Smooth muscle cell (in vitro differentiated cells): ENCODE measurements around the gene SPHKAP. TPM values are rescaled to one million over a fixed set of nuclear protein-coding genes. Genes with fewer than 3 reads are reported as not detected.

Source experiments
- DNase-seq: peaks from one replicate; lab custom pipeline; 2025; ENCODE audit not compliant: unreplicated experiment; lab: John Stamatoyannopoulos, UW
- H2AFZ ChIP-seq: fragments of 200-600 bp; sonication (generic); 2 replicates; pipeline ENCODE4 v1.6.0; 2016; ENCODE audit warnings: antibody characterized with exemption, low read depth, mild to moderate bottlenecking
- H3F3A ChIP-seq: fragments of 200-600 bp; sonication (generic); 2 replicates; pipeline ENCODE4 v1.6.0; 2017; ENCODE audit warnings: antibody characterized with exemption, low read depth
- H3K27ac ChIP-seq: fragments of 200-600 bp; sonication (generic); 2 replicates; pipeline ENCODE4 v1.5.1; 2016; ENCODE audit warnings: low read depth, mild to moderate bottlenecking
- H3K27me3 ChIP-seq: fragments of 200-600 bp; sonication (generic); 2 replicates; pipeline ENCODE4 v1.6.1; 2016; ENCODE audit warnings: low read depth, mild to moderate bottlenecking
- H3K36me3 ChIP-seq: fragments of 200-600 bp; sonication (generic); 2 replicates; pipeline ENCODE4 v1.5.1; 2016; ENCODE audit warnings: low read depth
- H3K4me1 ChIP-seq: fragments of 200-600 bp; sonication (generic); 2 replicates; pipeline ENCODE4 v1.5.1; 2016; ENCODE audit warnings: low read depth
- H3K4me2 ChIP-seq: fragments of 200-600 bp; sonication (generic); 2 replicates; pipeline ENCODE4 v1.6.0; 2016; ENCODE audit warnings: mild to moderate bottlenecking
- H3K4me3 ChIP-seq: fragments of 200-600 bp; sonication (generic); 2 replicates; pipeline ENCODE4 v1.5.1; 2016; ENCODE audit warnings: mild to moderate bottlenecking
- H3K79me2 ChIP-seq: fragments of 200-600 bp; sonication (generic); 2 replicates; pipeline ENCODE4 v1.6.0; 2016; ENCODE audit warnings: low read depth, mild to moderate bottlenecking
- H3K9ac ChIP-seq: fragments of 200-600 bp; sonication (generic); 2 replicates; pipeline ENCODE4 v1.6.0; 2016; ENCODE audit warnings: low read depth
- H3K9me3 ChIP-seq: fragments of 200-600 bp; sonication (generic); replicated peaks from 2 replicates; pipeline ENCODE4 v1.5.1; 2016; ENCODE audit warnings: low read depth
- H4K20me1 ChIP-seq: fragments of 200-600 bp; sonication (generic); 2 replicates; pipeline ENCODE4 v1.6.0; 2016; ENCODE audit warnings: low read depth
- WGBS: methylation state at CpG from one replicate; pipeline ENCODE4 v1.1.7; 2016; ENCODE audit warnings: low lambda C conversion rate; 5-methylcytosine and 5-hydroxymethylcytosine counted together
- polyA plus RNA-seq: library from polyadenylated mRNA; unstranded; fragments of >200 nt; fragmentation: Nextera tagmentation; extraction: Ambion mirVana; gene quantifications from 2 replicates; pipeline ENCODE4 v1.2.1, GENCODE V29; 2016
- total RNA-seq: library from RNA; depleted of rRNA; stranded (reverse); fragments of >200 nt; gene quantifications from 2 replicates; pipeline ENCODE4 v1.2.3, GENCODE V29; 2014
- TF ChIP-seq, protein P1 (sequence below): fragments of 200-600 bp; sonication (generic); IDR thresholded peaks from 2 replicates; pipeline ENCODE4 v1.5.1; 2017; ENCODE audit warnings: borderline replicate concordance, mild to moderate bottlenecking, antibody characterized with exemption; ENCODE audit not compliant: insufficient read depth, poor library complexity, severe bottlenecking

Gene SPHKAP
- total and polyA plus RNA-seq, 2 experiments from 2014 or later = not detected

GRCh38 chr2:228064024-228064423 lies 117.5 kb downstream of the SPHKAP start:
- Histone ChIP-seq H3K27me3 (peaks cover 5% of the 10 kb centered on the region), H3K9me3 (no peaks in the 10 kb centered on the region), H3K4me1 (no peaks in the 10 kb centered on the region), H2AFZ (no peak overlapping the region), H3K4me3 (no peak overlapping the region), H3K9ac (no peak overlapping the region), H3K4me2 (no peak overlapping the region), H3F3A (no peaks in the 10 kb centered on the region), H3K36me3 (no peaks in the 10 kb centered on the region), H3K79me2 (no peaks in the 10 kb centered on the region), H3K27ac (no peak overlapping the region), H4K20me1 (no peaks in the 10 kb centered on the region)
- TF ChIP-seq, protein P1, sequence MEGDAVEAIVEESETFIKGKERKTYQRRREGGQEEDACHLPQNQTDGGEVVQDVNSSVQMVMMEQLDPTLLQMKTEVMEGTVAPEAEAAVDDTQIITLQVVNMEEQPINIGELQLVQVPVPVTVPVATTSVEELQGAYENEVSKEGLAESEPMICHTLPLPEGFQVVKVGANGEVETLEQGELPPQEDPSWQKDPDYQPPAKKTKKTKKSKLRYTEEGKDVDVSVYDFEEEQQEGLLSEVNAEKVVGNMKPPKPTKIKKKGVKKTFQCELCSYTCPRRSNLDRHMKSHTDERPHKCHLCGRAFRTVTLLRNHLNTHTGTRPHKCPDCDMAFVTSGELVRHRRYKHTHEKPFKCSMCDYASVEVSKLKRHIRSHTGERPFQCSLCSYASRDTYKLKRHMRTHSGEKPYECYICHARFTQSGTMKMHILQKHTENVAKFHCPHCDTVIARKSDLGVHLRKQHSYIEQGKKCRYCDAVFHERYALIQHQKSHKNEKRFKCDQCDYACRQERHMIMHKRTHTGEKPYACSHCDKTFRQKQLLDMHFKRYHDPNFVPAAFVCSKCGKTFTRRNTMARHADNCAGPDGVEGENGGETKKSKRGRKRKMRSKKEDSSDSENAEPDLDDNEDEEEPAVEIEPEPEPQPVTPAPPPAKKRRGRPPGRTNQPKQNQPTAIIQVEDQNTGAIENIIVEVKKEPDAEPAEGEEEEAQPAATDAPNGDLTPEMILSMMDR = no peak
- no peak for DNase-seq
- WGBS = 91% methylated on average over 4 of the region's 4 CpGs

DNA sequence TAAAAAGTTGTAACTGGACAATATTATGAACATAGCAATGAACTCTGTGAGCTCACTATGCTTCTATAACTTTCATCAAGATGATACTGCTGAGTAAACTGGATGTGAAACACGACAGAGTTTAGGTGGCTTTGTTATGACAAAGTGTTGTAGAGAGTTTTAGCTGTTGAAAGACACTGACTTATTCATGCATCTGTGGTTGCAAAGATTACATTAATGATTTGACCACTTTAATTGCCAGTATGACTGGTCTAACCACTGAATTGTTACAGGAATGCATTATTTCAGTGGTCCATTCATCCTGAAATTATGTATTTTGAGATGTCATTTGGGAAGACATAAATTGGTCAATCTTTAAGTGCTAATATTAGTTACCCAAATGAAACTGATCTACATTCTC lies 117.9 kb downstream of the SPHKAP start:
- Histone ChIP-seq H3K9me3 (no peaks in the 10 kb centered on the region), H2AFZ (no peak overlapping the region), H3K4me2 (no peak overlapping the region), H3K4me3 (no peak overlapping the region), H3K79me2 (no peaks in the 10 kb centered on the region), H3K4me1 (no peaks in the 10 kb centered on the region), H4K20me1 (no peaks in the 10 kb centered on the region), H3K36me3 (no peaks in the 10 kb centered on the region), H3K27me3 (peaks cover 10% of the 10 kb centered on the region), H3F3A (no peaks in the 10 kb centered on the region), H3K9ac (no peak overlapping the region), H3K27ac (no peak overlapping the region)
- WGBS = 33% methylated on average over 1 of the region's 1 CpG
- no peak for DNase-seq
- TF ChIP-seq, protein P1 = no peak

GRCh38 chr2:228059735-228060134 lies 121.8 kb downstream of the SPHKAP start:
- H3K27ac ChIP-seq = no peak overlapping the region
- H3K36me3 ChIP-seq = no peaks in the 10 kb centered on the region
- no peaks in the 10 kb centered on the region for H4K20me1 ChIP-seq
- no peak overlapping the region for H2AFZ ChIP-seq
- no peak overlapping the region for H3K4me3 ChIP-seq
- peaks cover 16% of the 10 kb centered on the region for H3K27me3 ChIP-seq
- WGBS = 88% methylated on average over 2 of the region's 2 CpGs
- no peak for DNase-seq
- no peak overlapping the region for H3K9ac ChIP-seq
- no peaks in the 10 kb centered on the region for H3K79me2 ChIP-seq
- H3F3A ChIP-seq = no peaks in the 10 kb centered on the region
- H3K4me1 ChIP-seq = no peaks in the 10 kb centered on the region
- no peaks in the 10 kb centered on the region for H3K9me3 ChIP-seq
- no peak overlapping the region for H3K4me2 ChIP-seq
- TF ChIP-seq, protein P1 = no peak

DNA sequence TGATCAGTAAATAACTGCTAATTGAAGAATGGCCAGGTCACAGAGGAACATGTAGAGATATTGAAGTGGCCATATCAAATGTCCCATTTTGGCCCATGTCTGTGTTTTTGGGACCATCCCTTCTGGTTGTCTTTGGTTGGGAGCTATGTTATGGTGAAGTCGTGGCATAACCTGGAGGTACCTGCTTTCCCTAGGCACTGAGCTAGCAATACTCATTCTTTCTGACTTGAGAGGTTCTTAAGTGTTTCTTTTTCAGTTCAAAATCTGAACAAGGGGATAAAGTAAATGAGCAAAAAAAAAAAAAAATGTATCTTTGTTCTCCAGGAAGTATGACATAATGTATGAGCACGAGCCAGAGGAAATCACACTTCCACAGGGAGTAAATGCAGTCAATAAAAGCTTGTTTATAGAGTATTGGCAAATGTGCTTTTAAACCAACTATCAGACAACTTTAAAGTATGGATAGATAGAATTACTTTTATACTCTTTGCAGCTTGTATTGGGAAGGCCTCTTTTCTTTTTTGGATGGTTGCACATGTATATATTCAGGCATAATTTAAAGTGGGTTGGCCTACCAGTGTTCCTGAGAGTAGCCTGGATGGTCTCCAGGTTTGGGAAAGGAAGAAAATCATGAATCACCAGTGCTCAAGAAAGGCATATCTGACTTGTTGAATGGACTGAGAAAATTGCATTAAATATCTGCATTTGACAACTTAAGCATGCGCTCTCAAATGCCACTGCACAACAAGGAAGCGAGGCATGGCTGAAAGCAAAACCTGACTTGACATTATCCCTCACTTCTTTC lies 125.0 kb downstream of the SPHKAP start:
- Histone ChIP-seq H3K4me3 (no peak overlapping the region), H3K27ac (no peak overlapping the region), H3K9ac (no peak overlapping the region), H3K27me3 (peaks cover 11% of the 10 kb centered on the region), H3K4me2 (no peak overlapping the region), H4K20me1 (no peaks in the 10 kb centered on the region), H3K79me2 (no peaks in the 10 kb centered on the region), H3K36me3 (no peaks in the 10 kb centered on the region), H3K4me1 (no peaks in the 10 kb centered on the region), H3F3A (no peaks in the 10 kb centered on the region), H3K9me3 (no peaks in the 10 kb centered on the region), H2AFZ (no peak overlapping the region)
- DNase-seq = no peak
- TF ChIP-seq, protein P1 = no peak
- WGBS = 84% methylated on average over 4 of the region's 4 CpGs
